Panc1 (cell line): ENCODE results near the gene ENOX1. TPM values are rescaled to one million over a fixed set of nuclear protein-coding genes. Genes with fewer than 3 reads are reported as not detected.

Source experiments
- ATAC-seq: fragments of 200-7000 bp; cut with Tn5 transposase; 2 replicates; pipeline ENCODE4 v1.9.1; 2020; ENCODE audit warnings: mild to moderate bottlenecking, moderate library complexity
- BruUV-seq: library from RNA; stranded (reverse); fragments of 400-500 nt; replicated peaks from 2 replicates; lab custom pipeline; 2021; lab: Mats Ljungman, UMichigan
- CTCF ChIA-PET: fragments of 300-600 bp; sonication (Branson Sonifier 250); formaldehyde crosslinking; loops from one replicate; lab custom pipeline; 2022; ENCODE audit warnings: antibody characterized with exemption; lab: Charles Lee
- POLR2A ChIA-PET: fragments of 300-600 bp; sonication (Branson Sonifier 250); formaldehyde crosslinking; loops from one replicate; lab custom pipeline; 2022; ENCODE audit warnings: antibody characterized with exemption; lab: Charles Lee
- DNase-seq: peaks from one replicate; pipeline ENCODE4 v3.0.0-alpha.2; 2010; ENCODE audit warnings: low read depth, low spot score
- H3K27ac ChIP-seq: 2 replicates; pipeline ENCODE4 v1.5.1; 2011; ENCODE audit warnings: mild to moderate bottlenecking, low read length, inconsistent platforms
- H3K27me3 ChIP-seq: fragments of 200-500 bp; sonication (Bioruptor generic); 2 replicates; pipeline ENCODE4 v1.6.0; 2014; ENCODE audit warnings: low read length, inconsistent platforms; ENCODE audit not compliant: control insufficient read depth, insufficient read depth
- H3K36me3 ChIP-seq: fragments of 200-500 bp; sonication (Bioruptor generic); 2 replicates; pipeline ENCODE4 v1.5.1; 2014; ENCODE audit warnings: inconsistent platforms, mild to moderate bottlenecking, low read length, moderate library complexity; ENCODE audit not compliant: control insufficient read depth, insufficient read depth
- H3K4me1 ChIP-seq: 2 replicates; pipeline ENCODE4 v1.5.1; 2011; ENCODE audit warnings: inconsistent platforms, mild to moderate bottlenecking, low read length, moderate library complexity; ENCODE audit not compliant: control insufficient read depth, insufficient read depth
- H3K4me3 ChIP-seq, 2 experiments: 2 replicates each; pipeline ENCODE4 v1.5.1; 2011 to 2012; ENCODE audit warnings: low read depth in 2 of 2, low read length in 2 of 2, mild to moderate bottlenecking in 2 of 2, inconsistent platforms in 1 of 2, moderate library complexity in 1 of 2
- H3K9me3 ChIP-seq: fragments of 200-500 bp; sonication (Bioruptor generic); 2 replicates; pipeline ENCODE4 v1.5.1; 2014; ENCODE audit warnings: low read depth, mild to moderate bottlenecking, inconsistent platforms, low read length, moderate library complexity; ENCODE audit not compliant: control insufficient read depth, insufficient read depth
- CTCF ChIP-seq: fragments of 450-650 bp; IDR thresholded peaks from 2 replicates; pipeline ENCODE4 v1.5.1; 2017; ENCODE audit warnings: mild to moderate bottlenecking
- POLR2AphosphoS5 ChIP-seq: IDR thresholded peaks from 2 replicates; pipeline ENCODE4 v1.6.1; 2012; ENCODE audit warnings: mild to moderate bottlenecking, low read depth, low read length, moderate library complexity
- REST ChIP-seq, 2 experiments: IDR thresholded peaks; 2 replicates each; pipeline ENCODE4 v1.6.1; 2011 to 2012; ENCODE audit warnings: low read depth in 2 of 2, control low read depth in 1 of 2, low read length in 1 of 2, mild to moderate bottlenecking in 1 of 2, moderate library complexity in 1 of 2; ENCODE audit not compliant: insufficient read depth in 1 of 2
- SIN3A ChIP-seq: IDR thresholded peaks from 2 replicates; pipeline ENCODE4 v1.6.1; 2012; ENCODE audit warnings: low read depth, mild to moderate bottlenecking, low read length, moderate library complexity, borderline replicate concordance; ENCODE audit not compliant: insufficient read depth
- TCF7L2 ChIP-seq: IDR thresholded peaks from 2 replicates; pipeline ENCODE4 v1.6.1; 2011; ENCODE audit warnings: mild to moderate bottlenecking, low read depth, low read length, inconsistent platforms
- in situ Hi-C: cut with HindIII; loops from 2 replicates; pipeline ENCODE4 v1.10.0; 2016; ENCODE audit warnings: low sequenced_read_pairs, low pct_unique_long_range_greater_than_20kb
- intact Hi-C: fragments of 100-400 bp; cut with micrococcal nuclease; formaldehyde crosslinking; loops from one replicate; pipeline ENCODE4 v1.10.0; 2022; ENCODE audit not compliant: unreplicated experiment
- total RNA-seq: library from RNA; stranded (reverse); gene quantifications from one replicate; pipeline ENCODE4 v1.2.1, GENCODE V29; 2021; ENCODE audit not compliant: unreplicated experiment

ENOX1 gene
- total RNA-seq, 1 experiment from 2014 or later: 0.23 TPM

- no TSS peak for BruUV-seq
- DNase-seq: no peak
- POLR2A ChIA-PET: no interaction called here
Observed at GRCh38 chr13:43289470-43290255, 497.1 kb downstream of the ENOX1 start.

GRCh38 chr13:43286751-43287150, 500.0 kb downstream of the ENOX1 start:
- Histone ChIP-seq H3K27ac (no peak overlapping the region), H3K9me3 (no peaks in the 10 kb centered on the region), H3K36me3 (no peaks in the 10 kb centered on the region), H3K27me3 (no peaks in the 10 kb centered on the region), H3K4me3 (no peak overlapping the region), H3K4me1 (no peaks in the 10 kb centered on the region; the same call in 1 of the 2 replicates)
- intact Hi-C loops: no loop called here
- DNase-seq (no peak), ATAC-seq (no peak)
- no TSS peak for BruUV-seq
- CTCF ChIA-PET: no interaction called here
- POLR2A ChIA-PET: no interaction called here
- in situ Hi-C loops: no loop called here
- no peak for TF ChIP-seq REST (IDR thresholded peaks at IDR 0.05; ENCODE audit: insufficient read depth in 1 of 2, low read depth in 2 of 2, low read length in 1 of 2)
- TF ChIP-seq POLR2AphosphoS5: no peak
- TF ChIP-seq SIN3A: no peak
- TF ChIP-seq CTCF: no peak
- TF ChIP-seq TCF7L2: no peak

More at GRCh38 chr13:43289470-43290255, 497.1 kb downstream of the ENOX1 start:
- no peaks in the 10 kb centered on the region for H3K4me1 ChIP-seq
- H3K27me3 ChIP-seq: no peaks in the 10 kb centered on the region
- H3K9me3 ChIP-seq: no peaks in the 10 kb centered on the region
- CTCF ChIA-PET: no interaction called here
- in situ Hi-C loops (no loop called here), intact Hi-C loops (no loop called here)
- no peak overlapping the region for H3K4me3 ChIP-seq
- TF ChIP-seq POLR2AphosphoS5: no peak
- TF ChIP-seq CTCF: no peak
- TF ChIP-seq SIN3A: no peak
- TF ChIP-seq REST (IDR thresholded peaks at IDR 0.05; ENCODE audit: insufficient read depth in 1 of 2, low read depth in 2 of 2, low read length in 1 of 2): no peak
- no peak for TF ChIP-seq TCF7L2
- no peaks in the 10 kb centered on the region for H3K36me3 ChIP-seq
- H3K27ac ChIP-seq: no peak overlapping the region
- ATAC-seq: no peak
